Measurements from ENCODE around the gene LIPC. TPM values are rescaled to one million over a fixed set of nuclear protein-coding genes. Genes with fewer than 3 reads are reported as not detected.

LIPC gene
- total RNA-seq, 1 donor from 2014 or later: 0.13 TPM

GRCh38 chr15:58434334-58434875 lies 2.6 kb downstream of the LIPC start:
- no peak for DNase-seq (ENCODE audit: low read depth in 2 of 2)

DNA sequence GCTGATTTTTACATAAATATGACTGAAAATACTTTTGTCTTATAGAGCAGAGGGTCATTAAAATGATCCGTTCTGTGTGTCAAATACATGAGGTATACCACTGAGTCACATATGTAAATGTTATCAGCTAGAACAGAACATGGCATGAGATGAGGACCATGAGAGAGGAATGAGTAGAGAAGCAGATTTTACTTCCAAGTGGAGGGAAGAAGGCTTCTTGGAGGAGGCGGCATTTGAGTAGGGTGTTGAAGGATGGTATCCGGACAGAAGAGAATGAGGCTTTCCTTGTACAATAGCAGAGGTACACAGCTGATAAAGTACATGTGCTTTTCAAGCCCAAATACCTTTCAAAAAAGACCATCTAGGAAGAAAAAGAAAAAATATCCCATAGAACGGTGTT lies 4.8 kb downstream of the LIPC start:
- DNase-seq (ENCODE audit: low read depth in 2 of 2): no peak

DNA sequence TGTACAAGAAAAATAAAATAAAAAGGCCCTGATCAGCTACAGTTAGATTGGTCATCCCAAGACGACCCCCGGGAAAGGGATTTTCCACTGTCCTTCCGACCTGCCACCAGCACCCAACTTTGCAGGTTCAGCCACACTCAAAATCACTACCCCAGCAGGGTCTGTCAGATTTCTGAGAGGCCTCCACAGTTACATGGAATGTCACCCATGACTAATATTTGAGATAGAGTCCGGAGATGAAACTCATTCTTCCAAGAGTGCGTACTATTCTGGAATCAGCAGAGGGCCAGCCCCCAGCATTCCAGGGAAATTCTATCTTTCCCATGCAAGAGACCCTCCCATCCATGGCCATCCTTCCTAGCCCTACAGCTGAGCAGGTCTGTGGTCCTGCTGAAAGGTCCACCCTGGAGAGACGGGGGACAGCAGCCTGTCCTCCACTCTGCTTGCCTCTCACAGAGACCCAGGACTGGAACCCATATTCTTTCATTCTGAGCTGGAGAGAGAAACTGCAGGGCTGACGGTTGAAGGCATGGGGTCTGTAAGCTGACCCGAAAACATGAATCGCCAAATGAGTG lies 5.8 kb downstream of the LIPC start:
- DNase-seq (ENCODE audit: low read depth in 2 of 2): no peak

GRCh38 chr15:58438111-58438510 lies 6.3 kb downstream of the LIPC start:
- DNase-seq (ENCODE audit: low read depth in 2 of 2): no peak

DNA sequence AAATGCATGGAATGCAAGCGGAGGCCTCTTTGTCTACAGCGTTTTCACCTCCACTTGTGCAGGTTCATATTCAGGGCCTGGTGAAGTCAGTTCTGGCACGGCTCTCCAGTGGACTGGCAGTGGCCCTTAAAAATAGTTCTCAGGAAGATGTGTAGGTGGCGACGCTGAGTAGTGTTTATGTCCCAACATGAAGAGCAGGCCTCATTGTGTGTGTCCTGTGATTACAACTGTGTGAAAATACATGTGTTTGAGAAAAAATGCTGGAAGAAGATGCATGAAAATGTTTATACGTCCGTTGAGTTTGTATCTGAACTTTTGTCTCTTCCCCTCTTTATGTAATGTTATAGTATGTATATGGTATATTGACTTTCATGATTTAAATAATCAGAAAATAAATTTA lies 7.2 kb downstream of the LIPC start:
- DNase-seq (ENCODE audit: low read depth in 2 of 2): peak; percentile 81 to 86

GRCh38 chr15:58440158-58440910 lies 8.5 kb downstream of the LIPC start:
- DNase-seq (ENCODE audit: low read depth in 2 of 2): peak; percentile 88 to 97

- DNase-seq (ENCODE audit: low read depth in 2 of 2): no peak
Measured at GRCh38 chr15:58440922-58441321, 9.1 kb downstream of the LIPC start.

DNA sequence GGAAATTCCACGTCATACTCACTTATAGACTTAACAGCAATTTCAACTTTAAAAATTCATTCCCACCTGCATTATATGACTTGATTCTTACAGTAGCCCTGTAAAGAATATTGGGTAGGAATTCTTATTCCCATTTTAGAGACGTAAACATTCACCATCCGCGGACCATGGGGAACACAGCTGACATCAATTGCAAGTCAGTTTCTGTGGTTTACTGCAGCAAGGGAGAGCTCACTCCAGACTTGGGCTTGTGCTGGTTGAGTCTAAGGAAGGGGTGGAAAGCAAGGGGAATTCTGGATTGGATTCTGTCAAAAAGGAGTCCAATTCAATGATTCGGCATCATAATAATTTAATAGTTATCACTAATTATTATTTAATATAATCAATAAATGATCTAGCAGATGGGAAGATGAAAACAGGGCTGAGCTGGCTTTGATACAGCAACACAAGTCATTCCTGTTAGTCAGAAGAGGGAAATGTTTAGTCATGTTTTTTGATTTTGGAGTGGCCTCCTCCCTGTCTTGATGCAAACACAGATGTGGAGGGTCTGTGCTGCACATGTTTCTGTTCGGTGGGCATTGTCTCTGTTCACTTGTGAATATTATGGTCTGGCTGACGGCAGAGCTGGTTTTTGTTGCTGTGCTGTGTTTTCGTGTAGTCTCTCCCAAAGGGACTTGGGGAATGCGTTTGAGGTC lies 9.7 kb downstream of the LIPC start:
- peak; percentile 36 to 54 for DNase-seq (ENCODE audit: low read depth in 2 of 2)

- no peak for DNase-seq (ENCODE audit: low read depth in 2 of 2)
Measured at GRCh38 chr15:58442122-58442521, 10.3 kb downstream of the LIPC start.

- DNase-seq (ENCODE audit: low read depth in 2 of 2): no peak
Measured at GRCh38 chr15:58443308-58443707, 11.5 kb downstream of the LIPC start.

DNA sequence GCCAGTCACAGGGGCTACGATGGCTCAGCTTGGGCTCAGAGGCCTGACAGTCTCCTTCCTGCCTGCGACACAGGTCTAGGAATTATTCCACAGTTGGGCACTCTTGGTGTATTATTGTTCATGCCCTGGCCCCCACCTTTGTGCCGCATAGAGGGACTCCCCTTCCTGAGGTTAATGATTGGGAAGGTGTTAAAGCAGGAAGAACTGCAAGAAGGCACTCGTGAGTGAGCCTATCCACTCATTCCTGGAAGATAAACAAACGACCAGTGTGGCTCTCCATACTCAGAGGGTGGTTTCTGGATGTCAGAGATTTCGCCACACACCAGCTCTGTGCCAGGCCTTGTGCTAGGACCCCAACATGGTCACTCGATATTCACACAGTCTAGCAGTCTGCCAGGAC lies 12.3 kb downstream of the LIPC start:
- no peak for DNase-seq (ENCODE audit: low read depth in 2 of 2)

DNA sequence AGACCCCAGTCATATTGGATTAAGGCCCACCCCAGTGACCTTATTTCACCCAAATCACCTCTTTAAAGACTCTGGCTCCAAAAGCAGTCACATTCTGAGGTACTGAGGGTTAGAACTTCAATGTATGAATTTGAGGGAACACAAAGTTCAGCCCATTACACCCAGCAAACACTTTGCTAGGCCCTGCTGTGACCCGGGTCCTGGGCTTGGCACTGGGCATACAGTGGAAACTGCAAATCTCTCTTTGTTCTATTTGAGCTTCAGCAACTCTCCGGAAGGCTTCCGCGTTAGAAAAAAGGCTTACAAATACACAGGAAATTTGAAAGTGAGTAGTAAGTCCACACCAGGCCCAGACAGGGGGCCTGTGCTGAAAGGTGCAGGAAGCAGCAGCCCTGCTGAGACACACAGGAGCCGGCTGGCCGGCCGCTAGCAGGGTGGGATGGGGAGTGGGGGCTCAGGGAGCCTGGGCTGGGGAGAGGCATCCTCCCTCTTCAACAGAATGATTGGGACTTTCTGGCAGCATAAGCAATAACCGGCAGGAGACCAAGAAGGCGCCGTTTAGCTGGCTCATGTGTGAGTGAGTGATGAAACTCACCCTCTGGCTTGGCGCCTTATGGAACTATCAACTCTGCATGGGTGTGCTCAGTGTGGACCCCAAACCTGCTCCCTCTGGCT lies 13.0 kb downstream of the LIPC start:
- peak in 1 of 2 donors; percentile 65 for DNase-seq (ENCODE audit: low read depth in 2 of 2)

DNA sequence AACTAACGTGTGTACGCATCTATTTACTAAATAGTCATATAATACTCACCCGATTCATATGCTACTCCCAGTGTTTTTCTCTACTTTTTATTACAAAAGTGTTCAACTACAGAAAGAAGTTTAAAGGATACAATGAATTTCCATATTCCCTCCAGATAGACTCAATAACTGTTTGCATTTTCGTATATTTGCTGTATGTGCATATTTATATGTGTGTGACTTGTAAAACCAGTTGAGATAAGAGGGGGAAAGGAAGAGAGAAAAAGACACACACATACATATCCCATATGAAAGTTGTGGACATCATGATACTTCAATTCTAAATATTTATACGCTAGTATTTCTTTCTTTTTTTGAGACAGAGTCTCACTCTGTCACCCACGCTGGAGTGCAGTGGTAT lies 14.1 kb downstream of the LIPC start:
- no peak for DNase-seq (ENCODE audit: low read depth in 2 of 2)

GRCh38 chr15:58446521-58446920 lies 14.7 kb downstream of the LIPC start:
- DNase-seq (ENCODE audit: low read depth in 2 of 2): no peak

DNA sequence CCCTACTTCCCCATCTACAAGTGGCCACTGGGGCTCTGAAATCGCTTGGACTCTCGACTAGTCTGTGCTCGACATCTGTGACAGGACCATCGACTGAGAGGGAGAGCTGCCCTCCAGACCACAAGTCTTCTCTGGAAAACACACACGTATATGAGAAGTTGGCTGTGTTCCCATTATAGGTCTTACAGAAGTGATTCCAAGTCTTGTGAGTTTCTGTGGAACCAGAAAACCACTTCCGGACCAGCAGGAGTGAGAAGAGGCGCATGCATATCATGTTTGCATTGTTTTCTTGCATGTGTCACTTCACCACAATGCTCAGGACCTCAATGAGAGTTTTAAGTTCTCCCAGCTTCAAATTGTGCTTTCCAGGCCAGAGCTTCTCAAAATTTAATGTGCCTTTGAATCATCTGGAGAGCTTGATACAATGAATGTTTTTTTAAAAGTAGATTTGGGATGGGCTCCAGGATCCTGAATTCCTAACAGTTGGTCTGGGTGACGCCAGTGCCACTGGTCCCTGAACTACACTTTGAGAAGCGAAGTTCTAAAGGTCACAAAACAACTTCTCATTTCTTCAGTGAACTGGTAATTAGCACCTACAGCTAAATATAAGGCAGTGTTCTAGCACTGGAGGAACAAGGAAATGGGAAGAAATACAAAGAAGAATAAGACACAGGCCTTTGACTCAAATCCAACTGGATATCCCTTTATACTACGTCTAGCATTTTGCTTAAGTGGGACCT lies 15.7 kb downstream of the LIPC start:
- peak in 1 of 2 donors; percentile 45 for DNase-seq (ENCODE audit: low read depth in 2 of 2)

DNA sequence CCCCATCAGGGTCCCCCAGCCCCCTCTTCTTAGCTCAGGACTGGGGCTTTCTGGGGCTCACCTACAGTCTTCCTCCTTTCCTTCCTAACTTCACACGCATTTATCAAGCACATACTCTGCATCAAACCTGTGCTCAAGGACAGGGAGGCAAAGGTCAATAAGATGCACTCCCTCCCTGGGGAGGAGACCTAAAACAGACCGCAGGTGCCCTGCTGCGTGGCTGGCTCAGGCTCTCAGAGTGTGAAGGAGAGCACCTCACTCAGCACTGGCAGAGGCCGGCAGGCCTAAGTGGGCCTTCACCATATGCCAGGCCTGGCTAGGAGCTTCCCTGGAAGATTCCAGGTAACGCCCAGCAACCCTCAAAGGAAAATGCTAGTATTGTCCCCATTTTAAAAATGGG lies 16.5 kb downstream of the LIPC start:
- DNase-seq (ENCODE audit: low read depth in 2 of 2): no peak

DNA sequence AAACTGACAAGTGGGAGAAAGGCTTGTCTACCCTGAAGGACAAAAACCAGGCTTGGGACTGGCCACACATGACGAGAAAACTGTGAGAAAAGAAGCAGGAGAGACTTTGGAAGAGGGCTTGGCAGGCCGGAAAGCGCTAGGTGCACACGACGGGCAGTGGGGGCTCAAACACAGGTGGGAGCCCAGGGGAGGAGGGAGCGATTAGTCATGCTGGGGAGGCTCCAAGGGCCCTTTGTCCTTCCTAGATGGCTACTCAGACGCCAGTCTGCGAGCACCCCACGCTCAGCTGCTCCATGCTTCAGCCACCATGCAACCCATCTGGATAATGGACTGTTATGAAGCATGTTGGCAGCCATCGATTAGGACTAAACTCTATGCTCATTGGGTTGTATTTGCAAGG lies 17.1 kb downstream of the LIPC start:
- no peak for DNase-seq (ENCODE audit: low read depth in 2 of 2)

GRCh38 chr15:58451826-58452225 lies 20.0 kb downstream of the LIPC start:
- no peak for DNase-seq (ENCODE audit: low read depth in 2 of 2)

GRCh38 chr15:58452775-58453174 lies 21.0 kb downstream of the LIPC start:
- DNase-seq (ENCODE audit: low read depth in 2 of 2): no peak

GRCh38 chr15:58453931-58454793 lies 22.4 kb downstream of the LIPC start:
- DNase-seq (ENCODE audit: low read depth in 2 of 2): no peak

Measured in dermis microvascular lymphatic vessel endothelial cell (primary cell).